D341Med (cell line): ENCODE measurements around the gene S100P.
"Not testable (repeated sequence)": the region's sequence is repeated elsewhere in the genome, so short reads cannot be mapped to it uniquely, and the experiment has no call there.

Experiments used
- DNase-seq: peaks from one replicate; pipeline ENCODE4 v3.0.0; 2012; ENCODE audit warnings: low spot score

The S100P gene

DNA sequence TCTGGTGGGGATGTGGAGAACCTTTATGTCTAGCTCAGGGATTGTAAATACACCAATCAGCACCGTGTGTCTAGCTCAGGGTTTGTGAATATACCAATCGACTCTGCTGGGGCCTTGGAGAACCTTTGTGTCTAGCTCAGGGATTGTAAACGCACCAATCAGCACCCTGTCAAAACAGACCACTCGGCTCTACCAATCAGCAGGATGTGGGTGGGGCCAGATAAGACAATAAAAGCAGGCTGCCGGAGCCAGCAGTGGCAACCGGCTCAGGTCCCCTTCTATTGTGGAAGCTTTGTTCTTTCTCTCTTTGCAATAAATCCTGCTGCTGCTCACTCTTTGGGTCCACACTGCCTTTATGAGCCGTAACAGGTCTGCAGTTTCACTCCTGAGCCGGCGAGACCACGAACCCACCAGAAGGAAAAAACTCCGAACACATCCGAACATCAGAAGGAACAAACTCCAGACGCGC is 20.5 kb upstream of the S100P start:
- not testable (repeated sequence) for DNase-seq

GRCh38 chr4:6673660-6674499 is 19.8 kb upstream of the S100P start:
- DNase-seq, result peak; percentile 100

- DNase-seq, result no peak
Measured at GRCh38 chr4:6674500-6675149, 19.1 kb upstream of the S100P start.

DNA sequence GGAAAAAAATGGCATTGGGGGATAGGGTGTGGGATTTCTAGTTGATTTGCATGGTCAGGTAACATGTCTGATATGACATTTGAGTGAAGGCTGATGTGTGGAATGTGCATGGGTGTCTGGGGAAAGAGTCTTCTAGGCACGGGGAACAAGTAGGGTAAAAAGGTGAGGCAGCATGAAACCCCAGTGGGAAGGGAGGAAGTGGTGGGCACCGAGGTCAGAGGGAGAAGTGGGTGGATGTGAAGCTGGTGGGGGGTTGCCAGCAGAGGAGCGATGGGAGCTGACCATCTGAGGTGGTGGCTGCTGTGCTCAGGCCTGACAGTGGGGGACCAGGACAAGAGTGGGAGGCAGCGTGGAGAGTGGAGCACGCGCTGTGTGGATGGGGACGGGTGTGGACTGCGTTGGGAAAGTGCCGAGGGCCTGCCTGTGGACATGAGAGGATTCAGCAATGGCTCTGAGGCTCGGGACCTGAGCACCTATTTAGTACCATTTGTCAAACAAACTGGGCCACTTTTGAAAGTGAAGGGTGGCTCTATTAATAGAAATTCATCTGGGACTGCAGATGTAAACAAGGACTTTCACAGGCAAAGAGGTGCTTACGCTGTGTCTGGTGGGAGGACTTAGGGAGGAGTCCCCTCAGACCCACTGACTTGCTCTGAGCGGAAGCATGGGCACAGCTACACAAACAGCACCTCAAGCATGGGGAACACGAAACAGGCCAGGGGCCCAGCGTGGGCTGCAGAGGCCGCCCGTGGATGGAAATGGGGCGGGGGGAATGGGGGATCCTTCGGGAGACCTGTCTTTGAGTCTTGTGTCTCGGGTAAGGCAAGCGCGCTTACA is 16.7 kb upstream of the S100P start:
- DNase-seq, result no peak

- DNase-seq, result no peak
Measured at GRCh38 chr4:6680372-6681034, 13.2 kb upstream of the S100P start.

- DNase-seq, result no peak
Measured at GRCh38 chr4:6681191-6681590, 12.5 kb upstream of the S100P start.

DNA sequence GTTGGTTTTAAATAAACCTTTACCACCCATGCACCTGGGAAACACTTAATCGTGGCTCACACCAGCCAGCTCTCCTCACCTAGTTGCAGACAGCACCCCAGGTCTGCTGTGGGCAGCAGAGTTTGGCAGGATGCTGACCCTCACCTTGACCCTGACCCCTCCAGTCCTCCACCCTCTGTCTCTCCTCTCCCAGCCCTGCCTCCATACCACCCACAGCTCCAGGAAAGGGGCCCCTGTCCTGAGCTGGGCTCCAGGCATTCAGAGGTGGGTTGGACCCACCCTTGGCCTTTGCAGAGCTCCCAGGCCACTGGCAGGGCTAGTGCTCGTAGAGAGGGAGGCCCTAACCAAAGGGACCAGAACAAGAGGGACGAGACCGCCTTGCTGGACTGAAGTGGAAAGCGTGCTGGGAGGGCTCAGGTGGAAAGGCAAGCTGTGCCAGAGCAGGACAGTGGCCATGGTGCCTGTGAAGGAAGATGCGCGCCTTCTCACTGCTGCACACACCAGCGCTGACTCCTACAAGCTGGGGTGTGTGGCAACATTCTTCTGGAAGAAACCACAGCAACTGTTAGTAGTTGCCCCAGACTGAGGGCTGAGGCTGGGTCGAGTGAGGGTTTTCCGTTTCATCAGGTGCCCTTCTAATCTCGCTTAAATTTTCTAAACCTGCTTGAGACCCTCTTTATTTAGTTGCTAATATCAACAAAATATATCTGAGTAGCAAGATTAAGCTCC is 10.7 kb upstream of the S100P start:
- no peak for DNase-seq

- no peak for DNase-seq
Measured at GRCh38 chr4:6684656-6685055, 9.0 kb upstream of the S100P start.

- DNase-seq, result no peak
Measured at GRCh38 chr4:6686104-6686787, 7.4 kb upstream of the S100P start.

- DNase-seq, result no peak
Measured at GRCh38 chr4:6687947-6688878, 5.5 kb upstream of the S100P start.

DNA sequence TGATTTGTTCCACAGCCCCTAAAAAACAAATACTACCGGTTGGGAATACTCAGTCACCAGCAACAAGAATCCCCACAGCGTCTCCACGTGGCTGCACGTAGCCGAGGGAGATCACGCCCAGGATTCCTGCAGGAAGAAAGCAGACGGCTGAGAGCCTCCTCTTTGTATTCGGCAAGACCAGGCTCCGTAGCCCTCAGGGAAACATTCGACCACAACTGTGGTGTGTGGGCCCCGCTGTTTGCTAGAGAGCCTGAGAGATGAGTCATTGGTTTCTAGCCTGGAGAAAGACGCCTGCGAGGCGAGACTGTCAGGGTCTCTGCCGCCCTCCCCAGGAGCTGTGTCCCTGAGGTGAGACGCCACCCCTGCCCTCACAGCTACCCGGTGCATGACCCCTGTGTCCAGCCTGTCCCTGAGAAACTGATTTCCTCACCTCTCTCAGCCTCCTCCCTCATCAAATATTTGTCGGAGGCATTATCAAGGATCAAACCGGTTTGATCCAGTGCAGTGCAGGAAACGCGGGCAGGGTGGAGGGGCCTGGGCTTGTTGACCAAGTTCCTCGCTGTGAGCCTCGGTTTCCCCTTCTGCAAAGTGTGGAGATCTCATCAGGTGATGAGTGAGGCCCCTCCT is 4.7 kb upstream of the S100P start:
- DNase-seq, result no peak

DNA sequence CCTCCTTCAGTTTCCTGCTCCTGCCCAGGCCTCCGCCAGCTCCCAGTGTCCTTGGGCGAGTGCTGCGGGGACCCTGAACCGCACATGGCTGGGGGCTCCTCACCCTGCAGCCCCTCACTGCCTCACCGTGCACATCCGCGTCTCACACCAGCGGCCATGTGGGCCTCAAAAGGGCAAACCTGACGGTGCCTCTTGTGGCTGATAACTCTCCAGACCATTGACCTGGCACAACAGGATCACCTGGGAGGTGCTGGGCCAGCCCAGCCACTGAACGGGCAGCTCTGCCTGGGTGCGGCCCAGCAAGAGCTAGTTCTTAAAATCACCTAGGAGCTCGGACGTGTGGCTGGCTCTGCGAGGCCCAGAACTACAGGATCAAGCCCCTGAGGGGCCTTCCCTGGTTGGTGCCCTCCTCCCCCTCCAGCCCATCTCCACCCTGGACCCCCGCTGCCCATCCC is 4.1 kb upstream of the S100P start:
- DNase-seq, result no peak

DNA sequence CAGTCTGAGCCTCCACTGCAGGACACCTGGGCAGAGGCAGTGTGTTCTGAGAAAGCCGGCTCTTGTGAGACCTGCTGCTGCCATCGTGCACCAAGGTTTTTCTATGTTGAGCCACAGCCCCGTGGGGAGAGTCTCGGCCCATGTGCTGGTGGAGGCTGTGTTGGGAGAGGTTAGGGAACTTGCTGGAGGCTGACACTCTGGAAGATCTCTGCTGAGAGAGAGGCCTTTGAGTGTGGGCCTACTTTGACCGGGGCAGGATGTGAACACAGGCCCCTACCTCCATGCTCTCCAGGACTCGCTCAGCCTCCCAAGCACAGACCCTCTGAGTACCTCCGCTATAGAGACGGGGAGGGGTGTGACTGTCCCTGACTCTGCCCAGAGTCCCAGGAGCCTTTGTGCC is 1.3 kb upstream of the S100P start:
- DNase-seq, result no peak

DNA sequence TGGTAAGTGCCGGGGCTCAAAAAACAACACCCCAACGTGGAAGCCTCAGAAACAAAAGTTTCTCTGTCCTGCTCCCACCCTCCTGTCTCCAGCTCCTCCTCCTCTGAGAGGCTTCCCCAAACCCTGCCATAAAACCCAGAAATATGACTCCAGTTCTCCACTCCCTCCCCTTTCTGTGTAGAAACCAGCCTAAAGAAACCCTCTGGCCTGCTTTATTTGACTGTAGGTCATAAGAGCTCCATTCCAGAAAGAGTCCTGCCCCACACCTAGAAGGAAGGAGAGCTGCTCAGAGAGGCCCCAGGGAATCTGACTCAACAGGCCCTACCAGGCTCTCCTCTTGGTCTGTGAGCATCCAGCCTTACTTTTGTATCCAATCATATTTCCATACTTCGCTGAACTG is 872 bp upstream of the S100P start:
- DNase-seq, result no peak

- no peak for DNase-seq
Measured at GRCh38 chr4:6694177-6694901, 661 bp downstream of the S100P start.

DNA sequence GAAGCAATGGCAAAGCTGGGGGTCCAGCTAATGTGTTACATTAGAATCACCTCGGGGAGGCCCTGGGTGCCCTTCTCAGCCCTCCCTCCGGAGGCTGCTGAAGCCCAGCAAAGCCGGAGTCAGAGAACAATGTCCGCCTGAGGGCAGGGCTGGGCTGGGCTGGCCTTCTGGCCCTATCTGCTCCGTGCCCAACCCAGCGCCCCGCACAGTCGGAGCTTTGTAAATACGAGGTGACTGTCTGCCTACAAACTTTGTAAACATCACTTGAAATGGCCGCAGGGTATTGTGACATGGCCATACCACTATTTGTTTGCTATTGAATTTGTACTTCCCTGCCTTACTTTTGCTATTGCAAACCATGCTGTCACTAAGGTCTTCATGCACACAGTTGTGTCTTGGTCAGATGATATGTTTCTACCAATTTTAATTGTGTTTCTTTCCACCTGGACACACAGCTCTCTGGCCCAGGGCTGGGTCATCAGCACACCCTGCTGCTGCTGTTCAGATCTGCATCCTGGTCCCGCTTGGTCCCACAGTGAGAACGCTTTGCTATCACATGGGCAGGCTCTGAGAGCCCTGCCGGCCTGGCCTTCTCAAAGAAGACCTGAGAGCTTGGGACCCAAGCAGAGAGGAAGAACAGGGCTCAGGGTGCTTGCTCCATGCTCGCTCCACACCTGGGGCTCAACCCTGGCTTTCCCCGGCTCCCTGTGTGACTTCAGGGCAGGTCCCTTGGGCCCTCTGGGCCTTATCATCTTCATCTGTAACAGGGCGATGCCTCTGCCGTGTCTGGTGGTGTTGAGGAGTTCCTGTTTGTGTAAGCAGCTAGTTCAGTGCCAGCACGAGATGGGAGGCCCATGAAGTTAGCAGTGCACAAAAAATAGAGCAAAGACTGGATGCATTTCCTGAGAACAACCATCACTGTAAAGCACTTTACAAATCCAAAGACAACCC is 2.3 kb downstream of the S100P start:
- no peak for DNase-seq

GRCh38 chr4:6696611-6697010 is 2.9 kb downstream of the S100P start:
- DNase-seq, result no peak
